ENCODE data around the gene C1orf21.
"Not testable (repeated sequence)": the region's sequence is repeated elsewhere in the genome, so short reads cannot be mapped to it uniquely, and the experiment has no call there.

The C1orf21 gene

DNA sequence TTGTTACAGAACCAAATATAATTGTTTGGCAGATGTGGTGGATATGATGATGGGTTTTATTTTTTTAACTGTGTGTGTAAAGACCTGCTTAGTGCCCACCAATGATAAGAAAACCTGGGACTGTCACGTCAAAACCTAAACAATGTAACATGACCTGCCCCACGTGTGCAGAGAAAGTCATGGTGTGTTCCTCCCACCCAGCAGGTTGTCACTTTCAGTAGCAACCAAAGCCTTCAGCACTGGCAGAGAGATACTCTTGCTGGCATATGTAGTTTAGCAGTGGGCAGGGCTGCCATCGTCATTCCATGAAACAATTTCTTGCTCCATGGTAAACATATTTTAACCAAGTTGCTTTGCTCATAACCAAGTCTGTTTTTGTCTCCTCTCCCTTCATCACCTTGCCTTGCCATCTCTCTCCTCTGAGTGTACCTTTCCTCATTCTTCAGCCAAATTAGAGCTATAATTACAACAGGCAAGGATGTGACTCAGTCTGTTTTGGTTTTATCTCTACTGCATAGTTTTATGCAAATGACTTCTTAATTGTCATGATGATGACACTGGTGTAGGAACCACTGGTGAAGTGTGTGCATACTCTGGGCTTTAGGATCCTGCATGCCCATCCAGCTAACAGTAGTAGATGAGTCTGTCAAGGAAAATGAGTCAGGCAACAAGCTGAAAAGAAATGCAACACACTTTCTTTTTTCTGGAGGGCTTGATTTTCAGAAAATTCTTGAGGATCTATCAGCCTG, 217.5 kb downstream of the C1orf21 start:
- no peak for DNase-seq (ENCODE audit: low spot score)

DNA sequence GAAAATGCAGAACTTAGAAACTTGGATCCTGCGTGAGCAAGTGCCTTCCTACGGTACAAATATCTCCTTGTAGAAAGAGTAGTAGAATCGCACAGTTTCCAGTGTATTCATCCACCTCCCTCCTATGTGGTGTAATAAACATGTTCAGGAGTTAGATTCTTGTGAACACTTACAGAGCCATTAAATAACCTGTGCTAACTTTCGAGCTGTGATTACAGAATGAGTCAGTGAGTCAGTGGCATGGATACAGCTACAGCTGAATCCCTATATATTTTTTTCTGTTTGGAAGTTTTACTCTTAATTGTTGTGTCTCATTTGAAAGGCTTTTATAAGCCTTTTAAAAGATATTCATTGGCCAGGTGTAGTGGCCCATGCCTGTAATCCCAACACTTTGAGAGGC, 219.1 kb downstream of the C1orf21 start:
- no peak for DNase-seq (ENCODE audit: low spot score)

- DNase-seq (ENCODE audit: low spot score), result no peak
Observed at GRCh38 chr1:184606786-184607185, 220.0 kb downstream of the C1orf21 start.

DNA sequence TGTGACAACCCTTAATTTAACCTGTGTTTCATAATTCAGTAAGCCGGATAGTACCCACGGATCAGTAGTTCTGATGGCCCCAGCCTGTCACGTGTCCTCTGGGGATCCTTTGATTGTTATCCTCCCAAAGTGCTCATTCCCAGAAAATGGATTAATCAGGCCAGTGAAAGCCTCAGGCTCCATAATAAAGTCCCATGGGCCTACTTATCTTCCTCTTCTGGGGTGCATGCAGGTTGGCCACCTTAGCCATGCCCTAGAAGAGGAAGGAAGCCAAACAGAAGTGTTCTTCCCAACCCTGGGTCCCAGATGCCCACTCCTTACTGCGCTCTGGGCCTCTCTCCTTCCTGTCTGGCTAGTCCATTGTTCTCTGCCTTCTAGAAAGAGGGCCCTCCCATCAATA, 221.8 kb downstream of the C1orf21 start:
- DNase-seq (ENCODE audit: low spot score), result no peak

DNA sequence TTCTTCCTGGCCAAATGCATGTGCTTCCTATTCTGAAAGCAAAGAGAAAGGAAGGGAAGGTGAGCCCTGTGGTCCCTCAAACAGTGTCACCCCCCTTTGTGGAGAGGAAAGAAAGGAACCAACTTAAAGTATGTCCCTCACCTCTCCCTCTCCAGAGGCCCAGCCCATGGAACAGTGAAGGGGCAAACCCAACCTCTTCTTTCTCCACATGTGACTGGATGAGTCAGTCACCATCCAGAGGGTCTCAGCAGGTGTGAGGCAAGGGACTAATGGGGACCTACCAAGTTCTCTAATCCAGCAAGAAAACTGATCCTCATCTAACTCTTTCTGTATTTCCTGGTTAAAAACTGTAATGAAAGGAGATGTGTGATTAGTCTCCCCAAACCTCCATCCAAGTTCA, 222.2 kb downstream of the C1orf21 start:
- DNase-seq (ENCODE audit: low spot score), result no peak

DNA sequence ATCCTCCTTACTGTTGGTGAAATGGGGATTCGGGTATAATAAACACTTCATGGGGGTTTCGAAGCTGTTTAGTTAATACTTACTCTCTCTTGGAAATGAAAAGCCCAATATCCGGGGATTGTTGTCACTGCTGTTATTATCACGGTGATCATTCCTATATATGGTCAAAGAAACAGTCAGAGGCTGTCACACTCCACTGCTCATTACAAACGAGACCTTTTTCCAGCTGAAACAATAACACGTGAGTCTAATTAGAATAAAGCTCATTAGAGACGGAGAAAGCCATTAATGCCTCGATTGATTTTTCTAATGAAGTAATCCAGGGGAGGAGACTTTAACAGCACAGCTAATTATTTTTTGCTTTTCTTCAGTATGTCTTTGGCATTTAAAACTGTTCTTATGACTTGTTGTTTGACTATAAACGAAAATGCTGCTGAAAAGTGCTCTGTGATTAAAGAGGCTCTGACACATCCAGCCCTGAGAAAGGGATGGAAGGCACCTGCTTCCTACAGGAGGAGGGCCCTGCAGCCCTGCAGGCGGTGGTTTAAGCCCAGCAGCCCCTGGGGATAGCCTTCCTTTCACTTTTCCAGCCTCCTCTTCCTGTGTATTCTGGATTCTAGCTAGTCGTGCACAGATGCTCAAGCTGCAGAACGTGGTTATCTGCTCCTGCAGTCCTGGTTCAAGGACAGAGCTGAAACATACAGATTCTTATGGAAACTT, 224.2 kb downstream of the C1orf21 start:
- DNase-seq (ENCODE audit: low spot score), result no peak

DNA sequence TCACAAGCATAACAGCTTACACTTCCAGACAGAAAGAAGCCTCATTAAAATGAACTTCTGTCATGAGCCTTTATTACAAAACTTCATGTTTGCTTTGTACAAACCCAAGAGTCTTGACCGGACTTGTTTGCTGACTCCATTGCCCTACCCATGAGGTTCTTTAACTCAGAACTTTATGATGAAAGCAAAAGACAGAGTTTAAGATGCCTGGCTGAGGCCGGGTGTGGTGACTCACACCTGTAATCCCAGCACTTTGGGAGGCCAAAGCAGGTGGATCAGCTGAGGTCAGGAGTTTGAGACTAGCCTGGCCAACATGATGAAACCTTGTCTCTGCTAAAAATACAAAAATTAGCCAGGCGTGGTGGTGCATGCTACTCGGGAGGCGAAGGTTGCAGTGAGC, 225.4 kb downstream of the C1orf21 start:
- not testable (repeated sequence) for DNase-seq (ENCODE audit: low spot score)

DNA sequence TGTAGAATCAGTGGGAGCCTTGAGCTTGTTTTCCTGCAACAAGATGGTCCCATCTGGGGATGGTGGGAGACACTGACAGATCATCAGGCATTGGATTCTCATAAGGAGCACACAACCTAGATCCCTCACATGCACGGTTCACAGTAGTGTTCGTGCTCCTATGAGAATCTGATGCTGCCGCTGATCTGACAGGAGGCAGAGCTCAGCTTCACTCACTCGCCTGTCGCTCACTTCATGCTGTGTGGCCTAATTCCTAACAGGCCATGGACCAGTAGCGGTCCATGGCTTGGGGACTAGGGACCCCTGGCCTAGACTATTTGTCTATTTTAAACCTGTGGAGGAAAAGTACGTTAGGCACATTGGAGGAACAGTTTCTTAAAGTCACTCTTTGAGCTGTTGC, 227.8 kb downstream of the C1orf21 start:
- DNase-seq (ENCODE audit: low spot score), result no peak

- no peak for DNase-seq (ENCODE audit: low spot score)
Observed at GRCh38 chr1:184615301-184615700, 228.5 kb downstream of the C1orf21 start.

GRCh38 chr1:184616504-184616903, 229.7 kb downstream of the C1orf21 start:
- no peak for DNase-seq (ENCODE audit: low spot score)

- DNase-seq (ENCODE audit: low spot score), result no peak
Observed at GRCh38 chr1:184617433-184618029, 230.7 kb downstream of the C1orf21 start.

DNA sequence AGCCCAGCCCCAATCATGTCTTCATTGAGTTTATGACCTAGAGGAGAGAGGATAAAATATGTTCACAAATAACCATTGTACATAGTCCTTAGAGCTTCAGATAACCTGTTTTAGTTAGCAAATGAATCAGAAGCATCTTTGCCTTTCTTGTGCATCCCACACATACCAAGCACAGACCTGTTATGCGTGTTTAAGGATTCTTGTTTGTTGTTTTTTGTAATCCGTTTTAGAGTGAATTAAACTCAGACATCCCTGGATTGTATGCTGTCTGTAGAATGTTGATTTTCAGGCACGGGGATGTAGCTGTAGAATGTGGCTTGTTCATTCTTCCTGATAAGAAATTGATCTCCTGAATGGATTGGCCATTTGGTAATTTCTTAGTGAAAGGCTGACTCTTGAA, 232.0 kb downstream of the C1orf21 start:
- DNase-seq (ENCODE audit: low spot score), result no peak

GRCh38 chr1:184620469-184620868, 233.6 kb downstream of the C1orf21 start:
- no peak for DNase-seq (ENCODE audit: low spot score)

- DNase-seq (ENCODE audit: low spot score), result no peak
Observed at GRCh38 chr1:184621260-184621659, 234.4 kb downstream of the C1orf21 start.

- DNase-seq (ENCODE audit: low spot score), result no peak
Observed at GRCh38 chr1:184622136-184622823, 235.5 kb downstream of the C1orf21 start.

DNA sequence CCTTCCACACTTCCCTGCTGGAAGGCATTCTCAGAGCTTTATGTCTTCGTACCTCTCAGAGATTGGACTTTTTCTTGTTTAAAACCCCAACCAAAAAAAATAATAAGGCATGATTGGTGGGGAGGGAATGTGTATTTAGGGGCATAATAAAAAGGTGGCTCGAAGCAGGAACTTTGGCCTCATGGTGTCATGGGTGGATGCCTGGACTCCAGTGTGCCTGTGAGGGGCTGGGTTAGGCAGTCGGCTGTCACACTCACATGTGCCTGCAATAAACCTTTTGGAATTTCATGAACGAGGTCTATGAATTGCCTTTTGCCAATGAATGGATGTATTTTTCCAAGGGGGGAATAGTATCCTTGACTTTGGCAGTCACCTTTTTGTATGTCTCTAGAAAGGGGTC, 236.6 kb downstream of the C1orf21 start:
- DNase-seq (ENCODE audit: low spot score), result no peak

DNA sequence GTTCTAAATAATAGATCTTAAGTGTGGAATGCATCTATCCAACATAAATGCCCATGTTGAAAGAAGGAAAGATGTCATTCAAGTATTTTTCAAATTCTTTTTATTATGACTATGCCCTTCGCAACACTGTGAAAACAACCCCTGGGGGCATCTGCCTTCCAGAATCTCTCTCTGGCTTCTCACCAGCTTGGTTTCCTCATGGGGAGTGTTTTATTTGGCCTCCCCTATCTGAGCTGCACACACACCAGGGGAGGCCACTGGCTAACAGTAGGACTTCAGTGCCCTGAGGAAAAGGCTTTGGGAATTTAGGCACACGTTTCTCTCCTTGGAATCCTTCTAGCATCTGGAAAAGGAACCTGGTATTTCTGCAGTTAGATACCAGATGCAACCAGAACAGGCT, 237.2 kb downstream of the C1orf21 start:
- no peak for DNase-seq (ENCODE audit: low spot score)

GRCh38 chr1:184624626-184625025, 237.8 kb downstream of the C1orf21 start:
- no peak for DNase-seq (ENCODE audit: low spot score)

DNA sequence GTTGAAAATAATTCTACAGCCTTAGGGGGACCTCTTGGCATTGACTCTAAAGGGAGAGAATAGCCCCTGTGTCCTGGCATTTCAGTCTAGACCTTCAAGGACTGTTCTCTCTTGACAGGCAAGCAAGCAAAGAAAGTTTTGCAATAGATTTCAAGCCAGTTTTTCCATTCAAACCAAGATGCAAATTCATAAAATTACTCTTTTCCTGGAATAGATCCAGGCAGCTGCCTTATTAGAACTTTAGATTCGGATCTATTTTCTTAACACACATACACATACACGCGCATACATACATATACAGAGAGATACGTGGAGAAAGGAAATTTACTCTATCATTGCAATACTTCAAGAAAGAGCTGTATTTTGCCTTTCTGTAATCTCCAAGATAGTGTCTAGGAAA, 238.4 kb downstream of the C1orf21 start:
- DNase-seq (ENCODE audit: low spot score), result no peak

DNA sequence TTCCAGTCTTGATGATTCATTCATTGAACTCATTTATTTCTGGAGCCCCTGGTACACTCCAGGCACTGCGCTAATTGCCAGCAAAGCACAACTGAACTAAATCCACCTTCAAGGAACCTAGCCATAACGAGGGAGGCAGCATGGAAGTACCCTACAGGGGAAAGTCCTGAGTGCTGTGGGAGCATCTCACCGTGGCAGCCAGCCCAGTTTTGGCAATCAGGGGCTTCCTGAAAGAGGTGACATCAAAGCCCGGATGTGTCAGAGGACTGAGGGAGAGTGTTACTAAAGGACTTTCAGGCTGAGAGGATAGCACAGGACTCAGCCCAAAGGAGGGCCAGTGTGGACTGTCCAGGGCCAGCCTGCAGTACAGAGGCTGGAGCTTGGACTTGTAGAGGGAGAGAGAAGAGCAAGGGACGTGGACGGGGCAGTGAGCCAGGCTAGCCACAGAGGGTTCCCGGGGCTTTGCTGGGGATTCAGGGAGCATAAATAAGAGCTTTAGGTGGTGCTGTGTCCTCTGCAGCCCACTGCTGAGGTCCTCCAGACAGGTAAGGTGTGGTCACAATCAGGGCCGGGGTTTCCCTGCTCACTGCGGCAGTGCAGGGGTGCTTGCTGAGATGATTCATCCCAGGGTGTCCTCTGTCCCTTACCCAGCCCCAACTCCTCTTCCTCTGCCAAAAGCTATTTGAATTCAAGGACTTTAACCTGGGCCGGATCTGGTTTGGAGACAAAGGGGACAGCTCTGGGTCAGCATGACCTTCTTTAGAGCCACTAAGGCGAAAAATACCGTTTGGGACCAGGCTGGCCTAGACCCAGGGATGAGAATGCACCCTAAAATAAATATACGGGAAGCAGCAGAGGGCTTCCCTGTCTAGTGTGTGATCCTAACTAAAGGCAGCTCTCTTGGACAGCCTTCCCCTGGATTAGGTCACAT, 239.5 kb downstream of the C1orf21 start:
- DNase-seq (ENCODE audit: low spot score), result no peak

- no peak for DNase-seq (ENCODE audit: low spot score)
Observed at GRCh38 chr1:184627007-184627341, 240.1 kb downstream of the C1orf21 start.

DNA sequence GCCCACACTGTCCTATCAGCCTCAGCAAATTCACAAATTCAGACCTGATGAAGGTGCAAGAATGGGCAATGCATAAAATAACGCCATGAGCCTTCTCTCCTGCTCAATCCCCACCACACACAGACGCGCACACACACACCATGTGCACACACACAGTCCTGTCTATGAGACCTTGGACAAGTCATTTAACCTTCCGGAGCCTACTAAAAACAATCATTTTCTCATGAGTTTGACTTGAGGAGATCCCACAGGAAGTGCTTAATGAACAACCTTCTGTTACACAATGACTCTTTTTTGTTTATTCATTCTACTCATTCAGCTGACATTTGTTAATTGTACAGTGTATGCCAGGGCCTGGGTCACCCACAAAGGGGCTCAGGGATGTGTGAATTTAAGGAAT, 242.4 kb downstream of the C1orf21 start:
- DNase-seq (ENCODE audit: low spot score), result no peak
